22Rv1 (cell line): ENCODE data around the gene DISC1.
"Not testable (repeated sequence)": the region's sequence is repeated elsewhere in the genome, so short reads cannot be mapped to it uniquely, and the experiment has no call there.

Experiments
- H3K27ac ChIP-seq: fragments of 450-650 bp; 2 replicates; pipeline ENCODE4 v1.5.1; 2017
- CTCF ChIP-seq: fragments of 450-650 bp; IDR thresholded peaks from 2 replicates; pipeline ENCODE4 v1.5.1; 2017; ENCODE audit warnings: mild to moderate bottlenecking
- ZFX ChIP-seq: fragments of 450-650 bp; IDR thresholded peaks from 2 replicates; pipeline ENCODE4 v1.6.1; 2017; ENCODE audit warnings: antibody characterized with exemption, borderline replicate concordance

DISC1 gene

GRCh38 chr1:231938211-231938610, 311.6 kb downstream of the DISC1 start:
- no peak for TF ChIP-seq ZFX
- no peak for TF ChIP-seq CTCF
- no peak overlapping the region for H3K27ac ChIP-seq

GRCh38 chr1:231938711-231939110, 312.1 kb downstream of the DISC1 start:
- TF ChIP-seq ZFX: no peak
- TF ChIP-seq CTCF: no peak
- no peak overlapping the region for H3K27ac ChIP-seq

DNA sequence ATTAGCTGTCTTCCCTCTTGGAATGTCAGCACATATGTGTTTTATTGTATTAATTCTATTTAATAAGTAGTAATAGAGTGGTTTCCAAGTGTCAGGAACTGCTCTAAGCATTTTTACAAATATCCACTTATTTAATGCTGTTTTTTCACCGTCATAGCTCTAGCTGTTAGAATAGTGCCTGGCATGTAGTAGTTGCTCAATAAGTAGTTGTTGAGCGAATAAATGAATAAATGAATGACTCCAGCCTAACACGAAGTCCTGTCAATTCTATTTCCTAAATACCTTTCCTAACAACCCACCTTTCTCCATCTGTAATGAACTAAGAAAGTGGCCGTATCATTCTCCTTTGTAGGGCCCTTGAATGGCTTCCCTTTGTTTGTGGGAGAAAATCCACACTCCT, 312.5 kb downstream of the DISC1 start:
- no peak overlapping the region for H3K27ac ChIP-seq
- TF ChIP-seq ZFX (no peak), CTCF (no peak)

- TF ChIP-seq ZFX (no peak), CTCF (no peak)
- no peak overlapping the region for H3K27ac ChIP-seq
Observed at GRCh38 chr1:231940116-231940515, 313.5 kb downstream of the DISC1 start.

- no peak for TF ChIP-seq CTCF
- TF ChIP-seq ZFX: no peak
- H3K27ac ChIP-seq: no peak overlapping the region
Observed at GRCh38 chr1:231940701-231941100, 314.1 kb downstream of the DISC1 start.

DNA sequence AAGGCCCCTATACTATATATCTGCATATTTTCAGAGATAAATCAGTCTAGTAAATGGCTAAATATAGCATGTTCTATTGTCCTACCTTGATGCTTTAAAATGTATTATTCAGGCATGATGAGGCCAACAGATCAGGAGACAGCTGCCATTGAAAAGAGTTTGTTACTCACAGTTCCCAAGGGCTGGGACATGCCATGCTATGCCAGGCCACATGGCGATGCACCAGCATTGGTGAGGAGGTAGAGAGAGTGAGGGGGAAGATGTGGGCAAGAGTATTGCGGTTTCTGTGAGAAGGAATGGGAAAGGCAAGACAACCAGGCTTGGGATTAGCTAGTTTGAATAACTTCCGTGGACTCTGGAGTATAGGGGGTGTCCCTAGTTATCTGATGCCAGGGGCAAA, 316.5 kb downstream of the DISC1 start:
- H3K27ac ChIP-seq: no peak overlapping the region
- TF ChIP-seq ZFX (no peak), CTCF (no peak)

DNA sequence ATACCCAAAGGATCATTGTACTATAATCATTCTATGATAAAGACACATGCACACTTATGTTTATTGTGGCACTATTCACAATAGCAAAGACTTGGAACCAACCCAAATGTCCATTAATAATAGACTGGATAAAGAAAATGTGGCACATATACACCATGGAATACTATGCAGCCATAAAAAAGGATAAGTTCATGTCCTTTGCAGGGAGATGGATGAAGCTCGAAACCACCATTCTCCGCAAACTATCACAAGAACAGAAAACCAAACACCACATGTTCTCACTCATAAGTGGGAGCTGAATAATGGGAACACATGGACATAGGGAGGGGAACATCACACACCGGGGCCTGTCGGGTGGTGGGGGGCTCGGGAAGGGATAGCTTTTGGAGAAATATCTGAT, 321.5 kb downstream of the DISC1 start:
- H3K27ac ChIP-seq: not testable (repeated sequence)

- TF ChIP-seq ZFX: no peak
- no peak overlapping the region for H3K27ac ChIP-seq
Observed at GRCh38 chr1:231949277-231950091, 322.9 kb downstream of the DISC1 start.
